ENCODE data around the gene FHOD3.

GRCh38 chr18:36709315-36709714, 411.8 kb downstream of the FHOD3 start:
- TF ChIP-seq, protein P1, sequence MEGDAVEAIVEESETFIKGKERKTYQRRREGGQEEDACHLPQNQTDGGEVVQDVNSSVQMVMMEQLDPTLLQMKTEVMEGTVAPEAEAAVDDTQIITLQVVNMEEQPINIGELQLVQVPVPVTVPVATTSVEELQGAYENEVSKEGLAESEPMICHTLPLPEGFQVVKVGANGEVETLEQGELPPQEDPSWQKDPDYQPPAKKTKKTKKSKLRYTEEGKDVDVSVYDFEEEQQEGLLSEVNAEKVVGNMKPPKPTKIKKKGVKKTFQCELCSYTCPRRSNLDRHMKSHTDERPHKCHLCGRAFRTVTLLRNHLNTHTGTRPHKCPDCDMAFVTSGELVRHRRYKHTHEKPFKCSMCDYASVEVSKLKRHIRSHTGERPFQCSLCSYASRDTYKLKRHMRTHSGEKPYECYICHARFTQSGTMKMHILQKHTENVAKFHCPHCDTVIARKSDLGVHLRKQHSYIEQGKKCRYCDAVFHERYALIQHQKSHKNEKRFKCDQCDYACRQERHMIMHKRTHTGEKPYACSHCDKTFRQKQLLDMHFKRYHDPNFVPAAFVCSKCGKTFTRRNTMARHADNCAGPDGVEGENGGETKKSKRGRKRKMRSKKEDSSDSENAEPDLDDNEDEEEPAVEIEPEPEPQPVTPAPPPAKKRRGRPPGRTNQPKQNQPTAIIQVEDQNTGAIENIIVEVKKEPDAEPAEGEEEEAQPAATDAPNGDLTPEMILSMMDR (IDR thresholded peaks at IDR 0.05), result no peak
- TF ChIP-seq TCF7L2 (IDR thresholded peaks at IDR 0.05; ENCODE audit: low read depth, low read length) (no peak), POLR2AphosphoS5 (IDR thresholded peaks at IDR 0.05; ENCODE audit: low read depth, low read length) (no peak)

Data from Panc1 (cell line).